ENCODE data around the gene RAPGEF4.

Gene RAPGEF4

DNA sequence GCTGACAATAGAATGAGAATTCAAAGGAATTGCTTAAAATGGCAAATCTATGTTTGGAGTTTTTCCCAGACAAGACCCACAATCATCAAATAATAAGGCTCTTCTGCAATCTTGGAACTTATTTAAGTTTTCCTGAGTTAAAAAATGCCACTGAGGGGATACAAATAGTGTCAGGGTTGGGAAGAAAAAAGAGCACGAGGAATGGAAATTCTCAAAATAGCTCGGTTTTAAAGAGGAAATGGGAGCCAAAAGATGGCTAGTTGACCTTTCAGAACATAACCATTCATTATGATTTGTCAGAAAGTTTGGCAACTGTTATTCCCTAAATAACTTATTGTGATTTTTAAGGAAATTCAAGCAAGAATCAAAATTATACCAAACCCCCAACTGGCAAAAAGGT is 127.7 kb downstream of the RAPGEF4 start:
- no peak for DNase-seq

DNA sequence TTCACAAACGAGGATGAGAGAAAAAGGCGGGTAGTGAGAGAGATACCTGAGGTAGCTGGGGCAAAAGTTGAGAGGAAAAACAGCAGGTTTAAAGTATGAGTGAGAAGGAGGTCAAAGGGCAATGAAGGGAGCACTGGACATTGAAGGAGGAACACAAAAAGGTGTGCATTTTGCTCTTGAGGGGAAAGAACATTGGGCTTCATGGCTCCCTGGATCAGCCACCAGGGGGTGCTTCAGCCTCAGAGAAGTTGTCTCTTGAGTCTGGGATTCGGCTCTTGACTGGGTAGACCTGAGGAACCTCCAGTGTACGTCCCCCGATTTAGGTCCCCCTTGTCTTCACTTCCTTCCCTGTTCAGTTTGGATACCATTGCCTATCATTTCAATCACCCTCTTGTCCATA is 128.5 kb downstream of the RAPGEF4 start:
- peak in 1 of 2 donors; percentile 16 for DNase-seq

DNA sequence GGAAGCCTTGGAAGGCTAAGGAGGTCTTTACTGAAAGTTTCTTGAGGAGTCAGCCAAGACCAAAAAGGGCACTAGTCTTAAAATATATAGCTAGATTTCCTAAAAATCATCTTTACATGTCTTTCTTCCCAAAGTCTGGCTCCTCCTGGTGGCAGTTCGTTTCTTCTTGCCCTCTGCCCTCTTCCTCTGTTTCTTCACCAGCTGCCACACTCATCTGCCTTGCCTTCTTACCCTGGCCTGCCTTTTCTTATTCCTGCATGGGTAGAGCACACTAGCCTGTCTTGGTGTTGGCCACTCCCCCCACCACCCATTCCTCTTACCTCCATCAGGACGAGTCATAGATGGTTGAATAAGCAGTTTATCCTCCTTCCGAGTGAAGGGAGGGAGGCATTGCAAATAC is 129.8 kb downstream of the RAPGEF4 start:
- DNase-seq, result no peak

DNA sequence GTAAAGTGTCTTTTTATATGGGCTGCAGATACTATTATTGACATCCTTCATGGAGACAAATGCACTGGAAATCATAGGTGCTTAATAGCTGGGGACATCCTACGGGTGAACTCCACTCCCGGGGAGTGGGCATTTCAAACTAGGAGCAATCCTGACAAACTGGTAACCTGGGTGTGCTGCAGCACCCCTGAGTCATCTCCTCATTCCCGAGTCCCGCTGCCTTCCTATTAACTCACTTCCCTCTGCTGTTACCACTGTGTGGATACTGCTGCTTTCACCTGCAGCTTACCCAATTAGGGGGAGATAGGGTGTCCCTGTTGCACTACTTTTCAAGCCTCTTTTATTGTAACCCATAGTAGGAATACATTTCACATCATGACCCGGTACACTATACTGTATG is 134.2 kb downstream of the RAPGEF4 start:
- no peak for DNase-seq

DNA sequence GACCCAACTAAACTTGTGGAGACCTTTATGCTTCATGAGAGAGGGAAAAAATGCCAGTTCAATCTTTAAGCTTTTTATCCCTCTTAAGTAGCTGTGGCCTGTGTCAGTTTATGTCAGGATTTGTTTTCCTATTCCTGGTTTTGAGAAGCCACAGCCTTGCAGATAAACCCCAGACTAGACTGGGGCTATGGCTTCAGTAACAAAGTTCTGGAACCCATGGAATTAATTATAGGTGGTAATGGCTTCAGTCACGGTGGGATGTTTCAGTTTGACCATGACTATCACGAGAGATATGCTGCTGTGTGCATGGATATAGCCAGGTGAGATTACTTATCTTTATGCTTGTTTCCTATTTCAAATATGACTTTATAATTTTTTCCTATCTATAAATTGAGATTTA is 134.8 kb downstream of the RAPGEF4 start:
- no peak for DNase-seq

DNA sequence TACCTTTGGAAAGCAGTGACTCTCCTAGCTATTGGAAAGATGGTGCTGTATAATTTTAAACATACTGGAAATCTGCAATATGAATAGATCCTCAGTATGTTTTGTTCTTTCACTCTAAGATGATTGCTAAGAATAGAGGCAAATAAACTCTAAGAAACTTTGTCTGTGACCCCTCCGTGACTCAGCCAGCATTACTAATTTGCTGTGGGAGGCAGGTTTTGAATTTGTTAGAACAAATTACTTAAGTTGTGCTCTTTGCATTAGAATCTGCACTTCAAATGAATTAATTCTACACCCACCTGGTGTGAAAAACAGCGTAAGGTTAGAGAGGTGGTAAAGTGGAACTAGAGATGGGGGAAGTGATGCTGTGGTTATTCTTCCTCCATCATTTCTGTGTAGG is 142.2 kb downstream of the RAPGEF4 start:
- no peak for DNase-seq

DNA sequence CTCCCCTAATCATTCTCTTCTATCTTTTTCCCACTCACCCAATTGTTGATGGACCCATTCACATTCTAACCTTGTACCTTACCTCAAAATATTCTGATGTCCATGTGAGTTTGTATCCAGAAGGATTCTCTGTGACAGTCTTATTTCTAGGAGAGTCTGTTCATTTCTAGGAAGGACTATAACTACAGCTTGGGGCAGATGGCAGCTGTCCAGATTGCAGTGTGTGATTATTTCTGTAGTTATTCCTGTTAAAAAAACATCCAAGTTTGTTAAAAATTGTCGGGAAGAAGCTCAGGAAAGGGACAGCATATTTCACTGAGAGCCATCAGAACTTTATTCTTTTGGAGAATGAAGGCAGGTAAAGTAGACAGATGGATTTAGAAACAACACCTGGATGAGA is 142.6 kb downstream of the RAPGEF4 start:
- no peak for DNase-seq

DNA sequence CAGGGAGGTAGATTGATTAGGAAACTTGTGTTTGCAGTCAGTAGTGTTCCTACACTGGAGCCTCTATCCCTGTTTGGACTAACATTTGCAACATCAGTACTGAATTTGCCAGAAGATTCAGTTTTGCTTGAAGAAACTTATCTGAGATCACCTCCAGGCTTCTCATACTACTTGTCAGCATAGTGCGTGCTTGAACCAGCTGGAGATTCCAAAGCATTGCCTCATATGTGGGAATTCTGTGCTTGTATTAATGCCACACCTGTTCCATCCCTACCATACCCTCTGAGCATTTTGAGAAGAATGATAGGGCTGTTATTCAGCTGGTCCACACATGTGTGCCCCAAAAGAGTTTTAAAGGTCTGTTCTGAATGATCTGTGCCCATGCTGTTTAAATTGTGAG is 148.7 kb downstream of the RAPGEF4 start:
- no peak for DNase-seq

DNA sequence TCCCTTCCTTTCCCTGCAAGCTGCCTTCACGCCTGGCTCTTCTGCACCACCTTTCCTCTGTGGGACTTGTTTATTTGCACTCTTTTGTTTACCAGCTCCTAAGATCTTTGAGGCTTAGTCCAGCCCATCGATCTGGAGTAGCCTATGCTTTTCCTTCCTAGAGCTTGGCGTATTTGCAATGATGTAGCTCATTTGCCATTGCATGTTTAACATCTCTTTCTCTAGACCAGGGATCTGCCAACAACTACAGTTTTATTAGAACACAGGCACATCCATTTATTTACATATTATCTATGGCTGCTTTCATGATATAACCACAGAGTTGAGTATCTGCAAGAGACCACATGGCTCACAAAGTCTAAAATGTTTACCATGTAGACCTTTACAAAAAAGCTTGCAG is 150.4 kb downstream of the RAPGEF4 start:
- no peak for DNase-seq

DNA sequence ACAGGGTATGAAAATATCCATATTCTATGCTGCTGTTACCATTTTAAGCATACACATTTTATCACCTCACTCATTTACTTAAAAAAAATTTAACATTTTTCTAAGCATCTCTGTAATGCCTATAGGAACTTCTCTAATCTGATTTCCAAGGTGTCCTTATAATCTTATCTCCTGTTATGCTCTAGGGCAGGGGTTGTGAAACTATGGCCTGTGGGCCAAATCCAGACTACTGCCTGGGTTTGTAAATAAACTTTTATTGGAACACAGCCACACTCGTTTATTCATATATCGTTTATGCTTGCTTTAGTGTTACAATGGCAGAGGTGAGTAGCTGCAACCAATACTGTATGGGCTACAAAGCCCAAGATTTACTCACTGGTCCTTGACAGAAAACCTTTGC is 151.6 kb downstream of the RAPGEF4 start:
- DNase-seq, result no peak

DNA sequence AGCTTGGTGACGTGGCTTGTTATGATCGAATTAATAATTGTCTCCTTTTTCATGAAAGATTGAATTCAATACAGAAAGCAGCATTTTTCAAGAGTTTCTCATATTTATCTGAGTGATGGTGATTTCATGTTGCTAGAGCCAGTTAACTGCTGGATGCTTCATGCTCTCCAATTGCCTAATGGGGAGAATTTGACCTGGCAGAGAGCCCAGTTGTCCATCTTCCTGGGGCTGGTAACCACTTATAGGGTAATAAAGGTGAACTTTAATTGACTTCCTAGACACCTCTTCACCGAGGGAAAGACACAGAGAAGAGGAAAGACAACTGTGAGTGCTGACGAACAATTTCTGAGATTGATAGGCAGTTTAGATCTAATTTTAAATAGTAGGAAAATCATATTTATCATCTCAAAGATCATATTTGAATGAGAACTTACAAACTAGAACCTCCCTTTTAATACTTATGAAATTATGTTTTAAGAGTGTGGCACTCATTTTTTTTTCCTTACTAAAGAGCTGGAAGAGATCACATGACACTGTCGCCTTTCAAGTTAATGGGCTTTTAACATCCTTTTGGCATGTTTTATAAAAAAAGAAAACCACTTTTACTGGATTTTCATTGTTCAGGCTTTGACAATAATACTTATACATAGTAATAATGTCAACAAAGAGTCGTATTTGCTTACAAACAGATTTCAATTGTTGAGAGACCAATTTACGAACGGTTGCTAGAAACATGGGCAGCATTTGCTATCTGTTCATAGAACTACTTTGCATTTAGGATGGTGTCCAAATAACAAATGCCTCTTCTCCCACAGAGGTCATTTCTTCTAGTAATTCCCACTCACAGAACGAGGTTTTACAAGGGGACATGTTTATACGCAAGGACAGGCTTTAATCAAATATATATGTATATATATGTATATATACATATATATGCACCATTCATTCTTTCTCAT is 153.3 kb downstream of the RAPGEF4 start:
- no peak for DNase-seq

DNA sequence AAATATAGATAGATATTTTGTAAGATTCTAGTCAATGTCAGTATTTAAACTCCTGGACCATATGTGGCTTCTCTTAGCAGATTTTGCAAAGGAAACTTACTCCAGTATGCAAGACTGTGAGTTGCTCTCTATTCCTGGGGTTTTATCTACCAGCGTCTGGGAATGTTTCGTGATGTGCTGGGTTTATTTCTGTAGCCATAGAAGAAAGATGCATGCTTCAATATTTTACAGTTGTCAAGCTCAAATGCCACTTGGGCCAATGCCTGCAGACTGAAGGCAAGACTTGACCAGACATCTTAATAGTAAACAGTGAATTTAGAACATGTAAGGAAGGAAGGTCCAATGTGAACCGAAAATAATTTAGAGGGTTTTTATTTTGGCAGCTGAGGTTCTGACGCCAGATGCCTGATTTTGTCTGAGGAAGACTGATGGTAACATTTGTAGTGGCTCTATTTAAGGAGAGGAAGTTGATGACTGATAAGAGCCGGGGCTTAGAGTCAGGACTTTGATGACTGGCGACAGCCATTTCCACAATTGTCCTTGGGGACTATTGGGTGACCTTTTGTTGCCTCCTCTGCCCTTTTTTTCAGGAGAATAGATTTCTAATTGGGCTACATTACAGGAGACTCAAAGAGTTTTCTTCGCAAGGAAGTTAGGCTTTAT is 154.3 kb downstream of the RAPGEF4 start:
- no peak for DNase-seq

DNA sequence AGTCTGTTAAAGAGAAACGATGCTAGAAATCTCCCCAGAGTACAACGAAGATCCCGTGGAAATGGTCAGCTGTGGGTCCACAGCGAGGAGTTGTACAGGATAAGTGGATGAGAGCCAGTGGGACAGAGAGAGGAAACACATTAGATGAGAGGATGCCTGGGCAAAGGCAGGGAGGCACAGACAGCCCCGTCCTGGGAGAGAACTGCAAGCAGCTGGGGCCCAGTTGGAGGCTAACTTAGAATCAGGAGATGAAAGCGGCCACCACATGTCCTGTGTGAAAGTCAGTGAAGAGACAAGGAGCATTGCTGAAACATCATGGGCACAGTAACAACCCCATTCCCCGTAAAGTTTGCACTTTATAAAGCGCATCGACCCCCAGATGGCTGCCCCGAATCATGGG is 157.5 kb downstream of the RAPGEF4 start:
- no peak for DNase-seq

DNA sequence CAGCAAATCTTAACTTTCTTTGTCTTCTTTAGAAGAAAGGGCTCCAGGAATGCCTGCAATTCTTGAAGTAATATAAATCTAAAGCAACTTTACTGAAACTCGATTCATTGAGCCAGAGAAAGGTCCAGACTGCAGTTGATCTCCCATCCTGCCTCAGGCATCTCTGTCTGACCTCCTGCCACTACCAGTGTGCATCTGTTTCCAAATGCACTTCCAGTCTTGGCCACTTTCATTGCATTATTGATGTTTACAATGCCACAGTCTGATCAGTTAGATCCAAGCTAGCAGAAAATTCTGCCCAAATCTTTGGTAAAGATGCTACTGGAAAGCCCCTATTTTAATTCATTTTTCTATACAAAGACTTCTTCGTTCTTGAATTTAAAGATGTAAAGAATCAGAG is 158.0 kb downstream of the RAPGEF4 start:
- no peak for DNase-seq

DNA sequence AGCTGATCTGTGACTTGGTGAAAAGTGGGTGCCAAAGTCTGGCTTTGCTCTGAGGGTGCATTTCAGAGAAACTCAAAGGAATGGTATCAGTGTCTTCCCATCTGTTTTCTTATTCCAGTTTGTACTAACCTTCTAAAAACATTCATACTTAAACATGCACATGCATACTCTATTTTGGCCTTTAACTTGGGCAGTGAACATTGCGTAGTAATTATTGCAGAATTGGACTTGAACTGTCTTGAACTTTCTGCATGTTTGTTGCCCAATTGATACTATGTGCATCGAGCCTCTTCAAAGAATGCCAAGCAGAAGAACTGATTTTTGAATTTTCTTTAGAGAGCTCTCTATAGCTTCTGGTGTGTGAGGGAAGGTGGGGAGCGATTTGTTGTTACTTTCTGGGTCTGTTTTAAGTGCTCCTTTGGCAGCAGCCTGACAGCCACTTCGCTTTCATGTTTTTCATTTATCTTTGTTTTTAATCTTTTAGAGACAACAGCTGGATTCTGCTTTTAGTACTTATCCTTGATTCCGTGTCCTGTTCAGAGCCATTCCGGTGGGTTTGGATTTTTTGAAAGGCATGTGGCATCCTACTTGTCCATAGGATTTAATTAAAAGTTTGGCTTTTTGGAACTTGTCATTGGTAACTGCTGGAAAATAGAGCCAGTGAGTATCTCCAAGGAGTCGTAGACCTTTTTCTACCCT is 159.2 kb downstream of the RAPGEF4 start:
- DNase-seq, result no peak

DNA sequence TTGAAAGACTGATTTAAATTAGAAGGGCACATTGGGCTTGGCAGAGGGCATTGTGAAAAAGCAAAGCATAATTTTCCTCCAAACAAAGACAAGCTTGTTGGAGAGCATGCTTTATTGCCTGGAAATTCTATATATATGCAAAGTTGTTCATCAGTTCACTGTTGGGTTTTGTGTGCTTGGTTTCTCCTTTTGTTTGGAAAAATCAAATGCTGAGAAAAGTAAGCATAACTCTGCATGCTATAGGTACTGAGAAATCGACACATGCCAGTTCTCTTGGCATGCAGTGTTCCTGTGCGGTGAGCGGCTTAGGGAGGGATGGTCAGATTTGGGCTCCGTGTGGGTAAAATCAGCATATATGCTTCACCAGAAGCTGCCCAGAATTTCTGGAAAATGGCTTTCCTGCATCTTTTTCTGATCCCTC is 161.0 kb downstream of the RAPGEF4 start:
- no peak for DNase-seq

DNA sequence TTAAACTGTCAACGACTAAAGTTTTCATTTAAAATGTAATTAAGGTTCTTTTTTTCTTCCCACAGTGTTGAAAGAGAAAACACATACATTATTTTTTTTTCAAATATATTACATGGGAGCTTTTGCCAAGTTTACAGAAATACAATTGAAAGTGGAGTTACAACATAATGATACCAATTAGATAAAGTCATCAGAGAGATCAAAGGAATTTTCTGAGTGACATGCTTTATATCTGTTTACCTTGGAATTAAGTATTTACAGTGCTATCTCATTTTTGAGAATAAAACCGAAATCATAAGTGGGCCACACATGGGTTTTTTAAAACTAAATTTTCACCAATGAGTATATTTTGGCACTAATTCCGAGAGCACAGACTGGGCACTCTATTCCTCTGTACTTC is 165.2 kb downstream of the RAPGEF4 start:
- no peak for DNase-seq

DNA sequence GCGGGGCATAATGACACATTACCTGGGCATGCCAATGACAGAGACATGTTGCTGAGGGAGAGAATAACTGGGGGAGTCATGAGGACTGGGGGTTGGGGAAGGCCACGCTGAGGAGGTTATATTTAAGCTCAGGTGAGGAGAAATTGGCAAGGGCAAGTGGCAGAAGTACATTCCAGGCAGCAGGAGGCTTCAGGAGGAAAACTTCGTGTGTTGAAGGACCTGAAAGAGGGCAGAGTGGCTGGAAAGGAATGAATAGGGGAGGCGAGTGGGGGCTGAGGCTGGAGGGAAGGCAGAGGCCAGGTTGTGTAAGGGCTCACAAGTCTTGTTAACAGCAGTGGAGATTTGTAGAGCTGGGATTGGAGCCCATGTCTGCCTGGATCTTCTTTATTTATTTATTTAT is 166.3 kb downstream of the RAPGEF4 start:
- no peak for DNase-seq

DNA sequence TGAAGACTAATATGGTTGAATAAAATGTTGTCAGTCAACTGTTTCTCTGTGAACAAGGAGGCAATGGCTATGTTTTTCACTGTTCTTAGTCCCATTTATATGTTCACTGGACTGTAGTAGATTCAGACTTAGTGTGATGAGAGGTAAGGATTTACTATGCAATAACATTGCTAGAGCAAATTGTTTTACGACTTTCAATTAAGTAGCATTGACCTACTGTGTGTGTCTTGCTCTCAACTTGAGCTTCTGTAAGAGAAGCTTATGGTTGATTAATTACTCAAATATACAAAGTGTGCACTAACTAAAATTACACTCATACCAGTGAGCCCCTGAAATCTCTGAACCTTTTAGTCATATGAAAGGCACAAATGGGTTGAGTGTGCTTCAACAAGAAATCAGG is 168.6 kb downstream of the RAPGEF4 start:
- no peak for DNase-seq

DNA sequence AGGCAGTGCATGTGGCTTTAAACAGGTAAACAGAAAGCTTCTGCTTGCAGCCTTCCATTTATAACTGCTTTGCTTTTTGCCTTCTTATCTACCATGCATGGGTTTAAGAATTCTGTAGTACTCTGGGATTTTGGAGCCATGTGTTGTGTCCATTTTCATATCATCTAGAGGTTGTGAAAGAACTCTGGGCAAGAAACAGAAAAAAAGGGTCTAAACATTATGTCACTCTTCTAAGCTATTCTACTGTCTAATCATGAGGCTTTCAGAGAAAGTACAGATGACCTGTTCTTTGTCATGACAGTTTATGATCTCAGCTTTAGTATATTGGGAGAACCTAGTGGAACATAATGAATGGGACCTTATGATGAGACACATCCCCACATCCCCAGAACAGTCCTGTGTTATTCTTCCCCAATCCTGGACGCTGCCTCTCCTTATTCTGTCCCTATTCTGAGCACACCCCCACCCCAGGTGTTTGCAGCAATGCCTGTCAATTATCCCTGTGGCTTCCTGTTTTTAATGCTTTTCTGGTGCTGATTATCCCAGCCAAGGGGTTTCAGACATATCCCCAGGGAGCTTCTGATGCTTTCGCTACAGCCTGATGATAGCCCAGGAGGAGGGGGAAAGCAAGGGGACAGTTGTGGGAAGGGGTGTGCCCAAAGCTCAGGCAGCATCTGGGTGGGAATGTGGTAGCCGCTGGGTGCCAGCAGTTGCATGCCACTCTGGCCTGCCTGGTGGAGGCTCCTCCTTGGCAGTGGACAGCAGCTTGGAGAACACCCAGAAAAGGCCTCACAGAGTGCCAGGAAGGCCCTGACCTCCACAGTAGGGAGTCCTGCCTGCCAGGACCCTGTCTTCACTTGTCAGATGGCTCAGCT is 170.5 kb downstream of the RAPGEF4 start:
- no peak for DNase-seq

DNA sequence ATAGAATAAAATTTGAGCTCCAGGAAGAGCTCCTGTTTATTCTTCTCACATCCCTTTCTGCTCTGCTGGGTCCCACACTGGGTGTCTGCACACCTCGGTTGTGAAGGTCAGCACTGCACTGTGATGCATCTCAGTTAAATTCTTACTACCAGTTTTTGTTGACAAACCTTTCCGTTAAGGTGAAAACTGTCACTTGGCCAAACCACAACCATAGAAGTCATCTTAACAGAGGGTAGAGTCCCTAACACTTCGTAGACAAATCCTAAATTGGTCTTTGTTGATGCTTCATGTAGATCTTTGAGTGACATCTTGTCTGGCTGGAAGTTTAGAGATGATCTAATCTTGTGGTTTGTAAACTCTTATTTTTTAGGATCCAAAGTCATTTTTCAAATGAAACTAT is 172.6 kb downstream of the RAPGEF4 start:
- no peak for DNase-seq

DNA sequence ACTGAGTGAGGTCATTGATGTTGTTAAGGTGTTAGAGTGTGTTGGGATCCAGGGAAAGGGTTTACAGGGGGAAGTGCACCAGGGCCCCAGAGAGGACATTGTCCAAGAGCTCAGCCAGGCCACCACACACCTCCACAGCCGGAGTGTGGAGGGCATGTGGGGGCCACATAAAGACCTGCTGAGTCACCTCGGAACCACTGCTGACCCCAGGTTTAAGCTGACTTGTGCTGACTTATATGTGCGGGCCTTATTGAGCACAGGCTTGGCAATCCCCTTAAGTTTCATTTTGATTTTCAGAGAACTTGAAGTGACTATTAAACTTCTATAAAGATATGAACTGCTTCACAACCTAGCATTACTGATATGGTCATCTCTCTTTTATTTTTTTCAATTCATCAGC is 173.8 kb downstream of the RAPGEF4 start:
- no peak for DNase-seq

DNA sequence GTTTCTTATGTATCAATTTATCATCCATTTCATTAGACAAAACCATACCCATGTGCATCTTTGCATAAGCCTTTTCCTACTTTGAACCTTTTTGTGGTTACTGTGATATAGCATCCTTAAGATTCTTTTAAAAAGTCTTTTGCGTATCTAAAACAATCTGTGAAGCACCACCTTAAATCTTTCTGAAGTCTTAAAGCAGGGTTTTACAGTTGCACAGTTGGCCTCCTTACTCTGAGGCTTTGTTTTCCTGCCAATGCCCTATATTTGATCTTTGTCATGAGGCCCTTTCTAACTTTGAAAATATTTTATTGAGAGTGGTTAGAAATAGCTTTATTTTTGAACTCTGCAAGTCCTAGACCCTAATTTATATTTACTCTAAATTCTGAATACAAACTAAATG is 176.6 kb downstream of the RAPGEF4 start:
- DNase-seq, result no peak
